LNCaP clone FGC (cell line): ENCODE data around the gene FER.

Experiments used
- DNase-seq: peaks from one replicate; pipeline ENCODE4 v3.0.0-alpha.2; 2011; ENCODE audit warnings: low read depth
- H3K4me3 ChIP-seq: 2 replicates; pipeline ENCODE4 v1.5.1; 2011; ENCODE audit warnings: mild to moderate bottlenecking, low read depth, low read length, control low read depth
- CTCF ChIP-seq: IDR thresholded peaks from 2 replicates; pipeline ENCODE4 v1.5.1; 2012; ENCODE audit warnings: mild to moderate bottlenecking; ENCODE audit not compliant: control insufficient read depth, insufficient read depth; ENCODE audit errors: extremely low read depth

FER gene

GRCh38 chr5:109180668-109181067 lies 433.0 kb downstream of the FER start:
- H3K4me3 ChIP-seq = no peak overlapping the region
- no peak for TF ChIP-seq CTCF
- DNase-seq = no peak

GRCh38 chr5:109186759-109187158 lies 439.1 kb downstream of the FER start:
- TF ChIP-seq CTCF = no peak
- no peak overlapping the region for H3K4me3 ChIP-seq
- DNase-seq = no peak

GRCh38 chr5:109191153-109191558 lies 443.5 kb downstream of the FER start:
- TF ChIP-seq CTCF = no peak
- no peak overlapping the region for H3K4me3 ChIP-seq
- no peak for DNase-seq

GRCh38 chr5:109192027-109192426 lies 444.3 kb downstream of the FER start:
- H3K4me3 ChIP-seq = no peak overlapping the region
- no peak for DNase-seq
- no peak for TF ChIP-seq CTCF

- no peak for TF ChIP-seq CTCF
- DNase-seq = no peak
- no peak overlapping the region for H3K4me3 ChIP-seq
These were observed 445.0 kb downstream of the FER start for GRCh38 chr5:109192555-109193281.

GRCh38 chr5:109195667-109196066 lies 448.0 kb downstream of the FER start:
- no peak overlapping the region for H3K4me3 ChIP-seq
- no peak for TF ChIP-seq CTCF
- DNase-seq = no peak
